ENCODE data around the gene GLT6D1.

GLT6D1 gene

GRCh38 chr9:135620558-135620957 lies 18.8 kb downstream of the GLT6D1 start:
- no peak for DNase-seq

GRCh38 chr9:135619599-135619886 lies 19.8 kb downstream of the GLT6D1 start:
- DNase-seq: no peak

- DNase-seq: no peak
Observed at GRCh38 chr9:135618866-135619598, 20.3 kb downstream of the GLT6D1 start.

- no peak for DNase-seq
Observed at GRCh38 chr9:135617991-135618411, 21.3 kb downstream of the GLT6D1 start.

GRCh38 chr9:135617538-135617900 lies 21.8 kb downstream of the GLT6D1 start:
- no peak for DNase-seq

- no peak for DNase-seq
Observed at GRCh38 chr9:135616619-135617537, 22.5 kb downstream of the GLT6D1 start.

- DNase-seq: no peak
Observed at GRCh38 chr9:135615666-135616618, 23.4 kb downstream of the GLT6D1 start.

- DNase-seq: no peak
Observed at GRCh38 chr9:135614821-135615665, 24.3 kb downstream of the GLT6D1 start.

GRCh38 chr9:135613946-135614805 lies 25.2 kb downstream of the GLT6D1 start:
- DNase-seq: no peak

GRCh38 chr9:135612981-135613910 lies 26.1 kb downstream of the GLT6D1 start:
- no peak for DNase-seq

GRCh38 chr9:135612437-135612836 lies 26.9 kb downstream of the GLT6D1 start:
- no peak for DNase-seq

GRCh38 chr9:135611875-135612209 lies 27.5 kb downstream of the GLT6D1 start:
- no peak for DNase-seq

- no peak for DNase-seq
Observed at GRCh38 chr9:135611142-135611874, 28.0 kb downstream of the GLT6D1 start.

GRCh38 chr9:135610290-135611141 lies 28.8 kb downstream of the GLT6D1 start:
- DNase-seq: no peak

- no peak for DNase-seq
Observed at GRCh38 chr9:135609366-135609955, 29.9 kb downstream of the GLT6D1 start.

GRCh38 chr9:135608999-135609317 lies 30.4 kb downstream of the GLT6D1 start:
- DNase-seq: no peak

GRCh38 chr9:135608294-135608998 lies 30.9 kb downstream of the GLT6D1 start:
- no peak for DNase-seq
